Neuronal stem cell (in vitro differentiated cells): ENCODE results near the gene PLEK.
A peak's percentile ranks its signal among the peaks of the same experiment; 100 is the strongest.

Experiments
- DNase-seq: peaks from one replicate; pipeline ENCODE4 v3.0.0-alpha.2; 2013; ENCODE audit warnings: low spot score
- H2AFZ ChIP-seq: one replicate; pipeline ENCODE4 v1.6.1; 2013; ENCODE audit warnings: mild to moderate bottlenecking, low read length, inconsistent platforms
- H2AK5ac ChIP-seq: 2 replicates; pipeline ENCODE4 v1.6.1; 2013; ENCODE audit warnings: low read depth, mild to moderate bottlenecking, inconsistent platforms, low read length, moderate library complexity, mixed read lengths
- H2BK120ac ChIP-seq: 2 replicates; pipeline ENCODE4 v1.6.1; 2013; ENCODE audit warnings: low read depth, mild to moderate bottlenecking, inconsistent platforms, low read length, moderate library complexity, mixed read lengths
- H2BK12ac ChIP-seq: one replicate; pipeline ENCODE4 v1.6.1; 2013; ENCODE audit warnings: low read length, inconsistent platforms
- H2BK15ac ChIP-seq: 2 replicates; pipeline ENCODE4 v1.6.1; 2013; ENCODE audit warnings: mild to moderate bottlenecking, low read length, inconsistent platforms, mixed read lengths
- H2BK5ac ChIP-seq: one replicate; pipeline ENCODE4 v1.6.1; 2013; ENCODE audit warnings: inconsistent platforms, mild to moderate bottlenecking, low read length, moderate library complexity
- H3K14ac ChIP-seq: one replicate; pipeline ENCODE4 v1.6.1; 2013; ENCODE audit warnings: low read length, inconsistent platforms
- H3K18ac ChIP-seq: 2 replicates; pipeline ENCODE4 v1.6.1; 2013; ENCODE audit warnings: low read length, inconsistent platforms
- H3K23ac ChIP-seq: 2 replicates; pipeline ENCODE4 v1.6.1; 2013; ENCODE audit warnings: low read depth, mild to moderate bottlenecking, mixed read lengths, low read length, inconsistent platforms; ENCODE audit not compliant: poor library complexity
- H3K27ac ChIP-seq: replicated peaks from 3 replicates; pipeline ENCODE4 v1.5.1; 2013; ENCODE audit warnings: low read length, inconsistent platforms
- H3K27me3 ChIP-seq, 3 experiments: 2 replicates each; pipeline ENCODE4 v1.6.1; 2013; ENCODE audit warnings: low read length in 3 of 3, mild to moderate bottlenecking in 2 of 3, inconsistent platforms in 1 of 3, low read depth in 1 of 3, mixed read lengths in 1 of 3, moderate library complexity in 1 of 3; ENCODE audit not compliant: control insufficient read depth in 3 of 3, insufficient read depth in 3 of 3
- H3K36me3 ChIP-seq, 2 donors: replicated peaks in 1 of 2; 2 replicates each; pipeline ENCODE4 v1.6.1; 2013; ENCODE audit warnings: low read length in 2 of 2; ENCODE audit not compliant: control insufficient read depth in 2 of 2, insufficient read depth in 2 of 2
- H3K4ac ChIP-seq: 2 replicates; pipeline ENCODE4 v1.6.1; 2013; ENCODE audit warnings: inconsistent platforms, mild to moderate bottlenecking, low read length, moderate library complexity
- H3K4me1 ChIP-seq, 2 donors: 1 replicate in 1 of 2; 2 replicates in 1 of 2; pipeline ENCODE4 v1.6.1; 2013; ENCODE audit warnings: low read length in 2 of 2, low read depth in 1 of 2; ENCODE audit not compliant: control insufficient read depth in 2 of 2, insufficient read depth in 1 of 2
- H3K4me2 ChIP-seq: one replicate; pipeline ENCODE4 v1.6.1; 2013; ENCODE audit warnings: mild to moderate bottlenecking, low read length, inconsistent platforms; ENCODE audit not compliant: insufficient read depth, poor library complexity, severe bottlenecking
- H3K4me3 ChIP-seq, 2 donors: 2 replicates each; pipeline ENCODE4 v1.5.1; 2013; ENCODE audit warnings: low read length in 2 of 2, mild to moderate bottlenecking in 2 of 2, inconsistent platforms in 1 of 2, moderate library complexity in 1 of 2
- H3K79me1 ChIP-seq: one replicate; pipeline ENCODE4 v1.6.1; 2013; ENCODE audit warnings: low read depth, mild to moderate bottlenecking, inconsistent platforms, low read length, moderate library complexity
- H3K9ac ChIP-seq: one replicate; pipeline ENCODE4 v1.6.1; 2013; ENCODE audit warnings: mild to moderate bottlenecking, low read depth, low read length, inconsistent platforms; ENCODE audit not compliant: poor library complexity
- H3K9me3 ChIP-seq, 2 donors: replicated peaks in 1 of 2; 2 replicates each; pipeline versions ENCODE3 to v1.6.1; 2013; ENCODE audit warnings: low read length in 2 of 2, mild to moderate bottlenecking in 2 of 2, inconsistent platforms in 1 of 2, low read depth in 1 of 2, mixed read lengths in 1 of 2, moderate library complexity in 1 of 2; ENCODE audit not compliant: control insufficient read depth in 2 of 2, insufficient read depth in 1 of 2
- H4K8ac ChIP-seq: one replicate; pipeline ENCODE4 v1.6.1; 2013; ENCODE audit warnings: low read depth, mild to moderate bottlenecking, inconsistent platforms, low read length, moderate library complexity
- H4K91ac ChIP-seq: one replicate; pipeline ENCODE4 v1.6.1; 2013; ENCODE audit warnings: low read length, low read depth, mild to moderate bottlenecking, inconsistent platforms; ENCODE audit not compliant: poor library complexity
- WGBS, 2 donors: extraction: QIAGEN DNeasy Blood & Tissue Kit; methylation state at CpG; one replicate each; pipeline ENCODE4 v1.1.7; 2013; ENCODE audit warnings: missing lambda C conversion rate in 2 of 2, mixed read lengths in 1 of 2; ENCODE audit not compliant: insufficient read length in 2 of 2, insufficient replicate concordance in 1 of 2; ENCODE audit errors: extremely low coverage in 2 of 2; 5-methylcytosine and 5-hydroxymethylcytosine counted together

Gene PLEK

GRCh38 chr2:68420254-68420910 lies 55.3 kb downstream of the PLEK start:
- no peak overlapping the region for H3K4me2 ChIP-seq
- H2BK120ac ChIP-seq, result no peak overlapping the region
- H3K9ac ChIP-seq, result no peak overlapping the region
- no peaks in the 10 kb centered on the region for H3K9me3 ChIP-seq
- no peak overlapping the region for H3K4ac ChIP-seq
- no peaks in the 10 kb centered on the region for H3K79me1 ChIP-seq
- no peak overlapping the region for H2BK5ac ChIP-seq
- H3K4me1 ChIP-seq, result peaks cover 4 to 15% of the 10 kb centered on the region in 2 donors
- H3K23ac ChIP-seq, result no peak overlapping the region
- peaks cover 0 to 7% (median 0%) of the 10 kb centered on the region in 3 experiments for H3K27me3 ChIP-seq
- H3K4me3 ChIP-seq, result no peak overlapping the region
- H3K14ac ChIP-seq, result no peak overlapping the region
- H3K36me3 ChIP-seq, result no peaks in the 10 kb centered on the region
- H2AFZ ChIP-seq, result peak overlapping the region; percentile 6
- no peak overlapping the region for H3K27ac ChIP-seq
- no peak overlapping the region for H4K91ac ChIP-seq
- H2BK15ac ChIP-seq, result no peak overlapping the region
- no peak for DNase-seq
- H4K8ac ChIP-seq, result no peak overlapping the region
- no peak overlapping the region for H2BK12ac ChIP-seq
- H2AK5ac ChIP-seq, result no peak overlapping the region
- no CpG with 5 or more reads among the region's 3 CpGs for WGBS, 2 donors
- no peak overlapping the region for H3K18ac ChIP-seq

DNA sequence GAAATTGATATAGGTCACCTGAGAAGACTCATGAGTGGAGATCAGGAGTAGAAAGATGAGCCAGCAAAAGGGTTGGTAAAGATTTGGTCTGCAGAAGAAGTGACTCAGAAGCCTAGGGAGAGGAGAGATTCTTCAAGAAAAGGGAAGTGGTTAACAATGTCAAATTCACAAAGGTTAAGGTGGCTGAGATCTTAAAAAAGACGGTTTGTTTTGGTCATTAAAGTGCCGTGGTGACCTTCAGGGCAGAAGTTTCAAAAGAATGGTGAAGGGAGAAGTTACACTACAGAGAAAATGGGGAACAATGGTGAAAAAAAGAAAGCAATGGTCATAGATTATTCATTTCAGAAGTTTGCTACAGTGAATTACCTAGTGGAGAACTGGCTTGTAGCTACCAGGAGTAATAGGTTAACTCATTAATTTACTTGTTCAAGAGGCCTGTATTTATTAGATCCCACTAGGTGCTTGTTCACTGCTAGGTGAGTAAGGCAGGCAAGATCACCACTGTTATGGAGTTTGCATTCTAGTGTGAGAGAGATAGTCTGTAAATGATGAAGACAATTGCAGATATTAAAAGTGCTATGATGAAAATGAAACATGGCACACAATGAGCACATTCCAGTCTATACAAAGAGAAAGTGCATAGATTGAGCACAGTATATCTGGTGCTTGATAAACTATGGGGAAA lies 59.0 kb downstream of the PLEK start:
- Histone ChIP-seq H2BK12ac (no peak overlapping the region), H4K91ac (no peak overlapping the region), H3K27me3 (peaks cover 0 to 14% (median 0%) of the 10 kb centered on the region in 3 experiments), H3K4ac (no peak overlapping the region), H2AK5ac (no peak overlapping the region), H2AFZ (no peak overlapping the region), H4K8ac (no peak overlapping the region), H3K4me2 (no peak overlapping the region), H2BK120ac (no peak overlapping the region), H3K4me1 (no peaks in the 10 kb centered on the region), H3K23ac (no peak overlapping the region), H3K79me1 (no peaks in the 10 kb centered on the region), H3K27ac (no peak overlapping the region), H3K9ac (no peak overlapping the region), H2BK15ac (no peak overlapping the region), H3K36me3 (no peaks in the 10 kb centered on the region), H3K9me3 (no peaks in the 10 kb centered on the region), H2BK5ac (no peak overlapping the region), H3K4me3 (no peak overlapping the region), H3K14ac (no peak overlapping the region), H3K18ac (no peak overlapping the region)
- WGBS, 2 donors, result no CpG with 5 or more reads among the region's 2 CpGs
- DNase-seq, result no peak

- Histone ChIP-seq H3K14ac (no peak overlapping the region), H3K9ac (no peak overlapping the region), H2BK5ac (no peak overlapping the region), H3K36me3 (no peaks in the 10 kb centered on the region), H3K4me1 (no peaks in the 10 kb centered on the region), H2AK5ac (no peak overlapping the region), H3K27ac (no peak overlapping the region), H3K4me2 (no peak overlapping the region), H2BK12ac (no peak overlapping the region), H2BK120ac (no peak overlapping the region), H3K27me3 (peaks cover 0 to 14% (median 0%) of the 10 kb centered on the region in 3 experiments), H3K18ac (no peak overlapping the region), H2BK15ac (no peak overlapping the region), H4K91ac (no peak overlapping the region), H2AFZ (no peak overlapping the region), H3K79me1 (no peaks in the 10 kb centered on the region), H3K4ac (no peak overlapping the region), H3K4me3 (no peak overlapping the region), H4K8ac (no peak overlapping the region), H3K9me3 (no peaks in the 10 kb centered on the region), H3K23ac (no peak overlapping the region)
- DNase-seq, result no peak
- no CpG with 5 or more reads among the region's 3 CpGs for WGBS, 2 donors
Observed at GRCh38 chr2:68425503-68425902, 60.4 kb downstream of the PLEK start.

- no peak overlapping the region for H3K23ac ChIP-seq
- H2AFZ ChIP-seq, result no peak overlapping the region
- no peak overlapping the region for H4K8ac ChIP-seq
- peaks cover 0 to 14% (median 0%) of the 10 kb centered on the region in 3 experiments for H3K27me3 ChIP-seq
- WGBS, 2 donors, result no CpG with 5 or more reads among the region's 1 CpG
- no peaks in the 10 kb centered on the region for H3K79me1 ChIP-seq
- H3K27ac ChIP-seq, result no peak overlapping the region
- no peak overlapping the region for H3K14ac ChIP-seq
- H4K91ac ChIP-seq, result no peak overlapping the region
- no peak overlapping the region for H3K18ac ChIP-seq
- no peaks in the 10 kb centered on the region for H3K36me3 ChIP-seq
- H3K4ac ChIP-seq, result no peak overlapping the region
- no peaks in the 10 kb centered on the region for H3K9me3 ChIP-seq
- no peaks in the 10 kb centered on the region for H3K4me1 ChIP-seq
- no peak overlapping the region for H2BK120ac ChIP-seq
- no peak for DNase-seq
- H2BK15ac ChIP-seq, result no peak overlapping the region
- H2BK5ac ChIP-seq, result no peak overlapping the region
- H3K4me3 ChIP-seq, result no peak overlapping the region
- no peak overlapping the region for H3K4me2 ChIP-seq
- H2AK5ac ChIP-seq, result no peak overlapping the region
- H3K9ac ChIP-seq, result no peak overlapping the region
- no peak overlapping the region for H2BK12ac ChIP-seq
Observed at GRCh38 chr2:68426446-68426845, 61.4 kb downstream of the PLEK start.
